Body of pancreas (tissue), 4 donors: Measurements from ENCODE around the gene TRIM37.

Source experiments
- POLR2A ChIP-seq, 3 donors: fragments of 450-650 bp; IDR thresholded peaks; one replicate each; pipeline ENCODE4 v1.6.1; 2016; ENCODE audit warnings: antibody characterized with exemption in 3 of 3, mild to moderate bottlenecking in 2 of 3
- TF ChIP-seq, protein P1 (sequence below), 7 experiments: fragments of 450-650 bp in 4 of 7; fragments of 200-600 bp in 3 of 7; sonication (generic) in 3 of 7; IDR thresholded peaks; one replicate each; pipeline ENCODE4 v1.5.1; 2016 to 2019; ENCODE audit warnings: antibody characterized with exemption in 7 of 7

DNA sequence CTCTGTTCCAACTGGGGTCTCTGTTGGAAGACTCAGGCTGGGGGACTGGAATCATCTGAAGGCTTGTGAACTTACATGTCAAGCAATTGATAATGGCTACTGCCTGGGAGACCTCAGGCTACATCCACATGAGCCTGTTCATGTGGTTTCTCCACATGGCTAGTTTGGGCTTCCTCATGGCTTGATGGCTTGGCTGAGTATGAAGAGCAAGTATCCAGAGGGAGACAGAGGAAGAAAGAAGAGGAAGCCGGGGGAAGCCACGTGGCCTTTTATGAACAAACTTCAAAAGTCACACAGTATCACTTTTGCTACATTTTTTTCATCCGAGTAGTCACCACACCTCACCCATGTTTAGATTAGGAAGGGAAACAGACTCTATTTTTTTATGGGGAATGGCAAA lies 158.9 kb downstream of the TRIM37 start:
- TF ChIP-seq, protein P1, sequence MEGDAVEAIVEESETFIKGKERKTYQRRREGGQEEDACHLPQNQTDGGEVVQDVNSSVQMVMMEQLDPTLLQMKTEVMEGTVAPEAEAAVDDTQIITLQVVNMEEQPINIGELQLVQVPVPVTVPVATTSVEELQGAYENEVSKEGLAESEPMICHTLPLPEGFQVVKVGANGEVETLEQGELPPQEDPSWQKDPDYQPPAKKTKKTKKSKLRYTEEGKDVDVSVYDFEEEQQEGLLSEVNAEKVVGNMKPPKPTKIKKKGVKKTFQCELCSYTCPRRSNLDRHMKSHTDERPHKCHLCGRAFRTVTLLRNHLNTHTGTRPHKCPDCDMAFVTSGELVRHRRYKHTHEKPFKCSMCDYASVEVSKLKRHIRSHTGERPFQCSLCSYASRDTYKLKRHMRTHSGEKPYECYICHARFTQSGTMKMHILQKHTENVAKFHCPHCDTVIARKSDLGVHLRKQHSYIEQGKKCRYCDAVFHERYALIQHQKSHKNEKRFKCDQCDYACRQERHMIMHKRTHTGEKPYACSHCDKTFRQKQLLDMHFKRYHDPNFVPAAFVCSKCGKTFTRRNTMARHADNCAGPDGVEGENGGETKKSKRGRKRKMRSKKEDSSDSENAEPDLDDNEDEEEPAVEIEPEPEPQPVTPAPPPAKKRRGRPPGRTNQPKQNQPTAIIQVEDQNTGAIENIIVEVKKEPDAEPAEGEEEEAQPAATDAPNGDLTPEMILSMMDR (IDR thresholded peaks at IDR 0.05) = no peak
- no peak for TF ChIP-seq POLR2A (IDR thresholded peaks at IDR 0.05)
